ENCODE data around the gene U2SURP.

The U2SURP gene

DNA sequence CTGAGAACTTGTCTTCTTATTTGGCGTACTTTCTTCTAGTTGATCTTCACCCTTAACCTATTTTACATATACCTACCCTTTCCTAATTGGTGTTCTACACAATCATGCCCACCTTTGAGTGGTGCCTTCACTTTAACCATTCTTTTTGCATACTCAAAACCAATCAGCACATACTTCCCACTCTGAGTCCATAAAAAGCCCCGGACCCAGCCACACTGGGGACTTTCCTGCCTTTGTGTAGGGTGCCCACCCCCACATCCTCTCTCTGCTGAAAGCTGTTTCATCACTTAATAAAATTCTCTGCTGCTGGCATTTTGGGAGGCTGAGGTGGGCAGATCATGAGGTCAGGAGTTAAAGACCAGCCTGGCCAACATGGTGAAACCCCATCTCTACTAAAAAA lies 102.3 kb downstream of the U2SURP start:
- Histone ChIP-seq H3K9ac (ENCODE audit: low read depth, low read length) (no peak overlapping the region), H3K4me3 (ENCODE audit: low read depth, low read length) (no peak overlapping the region), H3K4me1 (ENCODE audit: control insufficient read depth, insufficient read depth, low read length) (no peaks in the 10 kb centered on the region), H3K27ac (ENCODE audit: low read depth, low read length) (no peak overlapping the region), H3K36me3 (ENCODE audit: control insufficient read depth, insufficient read depth, low read length) (no peaks in the 10 kb centered on the region), H3K9me3 (ENCODE audit: control insufficient read depth, insufficient read depth, low read length) (peaks cover 24% of the 10 kb centered on the region), H3K27me3 (ENCODE audit: control insufficient read depth, insufficient read depth, low read length) (no peaks in the 10 kb centered on the region)

GRCh38 chr3:143105170-143105569 lies 103.8 kb downstream of the U2SURP start:
- Histone ChIP-seq H3K27me3 (ENCODE audit: control insufficient read depth, insufficient read depth, low read length) (no peaks in the 10 kb centered on the region), H3K9me3 (ENCODE audit: control insufficient read depth, insufficient read depth, low read length) (peaks cover 24% of the 10 kb centered on the region), H3K9ac (ENCODE audit: low read depth, low read length) (no peak overlapping the region), H3K27ac (ENCODE audit: low read depth, low read length) (no peak overlapping the region), H3K4me3 (ENCODE audit: low read depth, low read length) (no peak overlapping the region), H3K36me3 (ENCODE audit: control insufficient read depth, insufficient read depth, low read length) (no peaks in the 10 kb centered on the region), H3K4me1 (ENCODE audit: control insufficient read depth, insufficient read depth, low read length) (no peaks in the 10 kb centered on the region)

GRCh38 chr3:143109861-143110260 lies 108.5 kb downstream of the U2SURP start:
- Histone ChIP-seq H3K9me3 (ENCODE audit: control insufficient read depth, insufficient read depth, low read length) (peaks cover 10% of the 10 kb centered on the region), H3K27ac (ENCODE audit: low read depth, low read length) (no peak overlapping the region), H3K27me3 (ENCODE audit: control insufficient read depth, insufficient read depth, low read length) (no peaks in the 10 kb centered on the region), H3K9ac (ENCODE audit: low read depth, low read length) (no peak overlapping the region), H3K4me1 (ENCODE audit: control insufficient read depth, insufficient read depth, low read length) (no peaks in the 10 kb centered on the region), H3K4me3 (ENCODE audit: low read depth, low read length) (no peak overlapping the region), H3K36me3 (ENCODE audit: control insufficient read depth, insufficient read depth, low read length) (no peaks in the 10 kb centered on the region)

Measured in HUES48 (cell line).